ENCODE data around the gene CD248. TPM values are rescaled to one million over a fixed set of nuclear protein-coding genes. Genes with fewer than 3 reads are reported as not detected.

The CD248 gene
- total and polyA plus RNA-seq, 2 donors (not counting 1 experiment from before 2014, with no cell fraction given), result 0.40 to 0.96 TPM

DNA sequence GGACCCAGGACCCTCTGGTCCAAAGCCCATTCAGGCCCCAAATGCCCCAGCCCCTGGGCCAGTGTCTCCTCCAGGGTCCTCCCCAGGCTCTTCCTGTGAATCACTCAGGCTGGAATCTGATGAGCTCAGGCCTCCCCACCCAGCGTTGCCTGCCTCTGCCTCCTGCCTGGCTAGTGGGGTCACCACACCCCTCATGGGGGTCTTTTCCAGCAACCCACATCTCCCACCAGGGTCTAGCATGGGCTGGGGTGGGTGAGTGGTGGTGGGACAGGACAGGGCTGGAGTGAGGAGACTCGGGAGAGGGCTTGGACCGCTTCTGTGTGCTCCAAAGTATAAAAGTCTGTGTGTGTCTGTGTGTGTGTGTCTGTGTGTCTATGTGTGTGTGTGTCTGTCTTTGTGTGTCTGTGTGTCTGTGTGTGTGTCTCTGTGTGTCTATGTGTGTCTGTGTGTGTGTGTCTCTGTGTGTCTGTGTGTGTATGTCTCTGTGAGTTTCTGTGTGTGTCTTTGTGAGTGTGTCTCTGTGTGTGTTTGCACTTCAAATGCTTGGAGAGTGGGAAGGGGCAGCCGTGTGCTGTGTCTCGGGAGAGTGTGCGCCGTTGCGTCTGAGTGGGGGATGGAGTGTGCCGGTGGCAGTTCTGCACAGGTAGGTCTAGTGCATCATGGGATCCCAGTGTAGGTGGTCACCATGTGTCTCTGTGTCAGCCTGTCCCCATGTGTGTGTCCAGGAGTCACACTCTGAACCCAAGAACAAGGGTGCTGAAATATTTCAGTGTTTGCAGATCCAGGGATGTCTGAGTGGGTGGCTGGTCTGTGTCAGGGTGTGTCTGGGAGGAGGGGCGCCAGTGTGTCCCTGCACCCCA, 10.6 kb upstream of the CD248 start:
- Histone ChIP-seq H3K4me3 (ENCODE audit: control extremely low read depth in 1 of 5, extremely low read depth in 1 of 5, insufficient read depth in 1 of 5, low read depth in 2 of 5, low read length in 4 of 5) (no peak overlapping the region), H3K79me2 (ENCODE audit: control insufficient read depth, insufficient read depth, low read length) (no peaks in the 10 kb centered on the region), H3K27ac (ENCODE audit: low read length in 2 of 2) (no peak overlapping the region), H3K4me1 (ENCODE audit: control insufficient read depth in 2 of 2, insufficient read depth in 2 of 2, low read length in 2 of 2) (peaks cover 15 to 25% of the 10 kb centered on the region in 2 donors), H2AFZ (ENCODE audit: insufficient read depth, low read depth, low read length, poor library complexity, severe bottlenecking) (no peak overlapping the region), H3K27me3 (replicated peaks in 1 of 4; ENCODE audit: control extremely low read depth in 1 of 4, control insufficient read depth in 3 of 4, insufficient read depth in 4 of 4, low read length in 3 of 4) (no peaks in the 10 kb centered on the region), H3K9me3 (ENCODE audit: control extremely low read depth in 1 of 3, control insufficient read depth in 2 of 3, insufficient read depth in 1 of 3, low read length in 2 of 3) (no peaks in the 10 kb centered on the region), H4K20me1 (ENCODE audit: control insufficient read depth, insufficient read depth, low read length, poor library complexity, severe bottlenecking) (no peaks in the 10 kb centered on the region), H3K4me2 (replicated peaks; ENCODE audit: low read depth, low read length, poor library complexity, severe bottlenecking) (peak overlapping the region; percentile 64), H3K36me3 (replicated peaks in 1 of 2; ENCODE audit: control extremely low read depth in 1 of 2, control insufficient read depth in 1 of 2, extremely low read depth in 1 of 2, insufficient read depth in 2 of 2, low read length in 1 of 2) (no peaks in the 10 kb centered on the region), H3K9ac (ENCODE audit: low read length) (no peak overlapping the region)
- intact Hi-C loops (cut with micrococcal nuclease), result loop anchor here (1.0 kb wide), 5 partner anchors 9 to 105 kb away; partner anchors contain the start of gene BRMS1
- no peaks in the 10 kb centered on the region for H3K27me3 Mint-ChIP-seq
- DNase-seq, result peak; percentile 8
- H3K4me3 Mint-ChIP-seq, result no peak overlapping the region
- no peak overlapping the region for H3K27ac Mint-ChIP-seq
- ATAC-seq (ENCODE audit: low read depth), result no peak
- H3K4me1 Mint-ChIP-seq, result peaks cover 16% of the 10 kb centered on the region
- TF ChIP-seq, protein P1, sequence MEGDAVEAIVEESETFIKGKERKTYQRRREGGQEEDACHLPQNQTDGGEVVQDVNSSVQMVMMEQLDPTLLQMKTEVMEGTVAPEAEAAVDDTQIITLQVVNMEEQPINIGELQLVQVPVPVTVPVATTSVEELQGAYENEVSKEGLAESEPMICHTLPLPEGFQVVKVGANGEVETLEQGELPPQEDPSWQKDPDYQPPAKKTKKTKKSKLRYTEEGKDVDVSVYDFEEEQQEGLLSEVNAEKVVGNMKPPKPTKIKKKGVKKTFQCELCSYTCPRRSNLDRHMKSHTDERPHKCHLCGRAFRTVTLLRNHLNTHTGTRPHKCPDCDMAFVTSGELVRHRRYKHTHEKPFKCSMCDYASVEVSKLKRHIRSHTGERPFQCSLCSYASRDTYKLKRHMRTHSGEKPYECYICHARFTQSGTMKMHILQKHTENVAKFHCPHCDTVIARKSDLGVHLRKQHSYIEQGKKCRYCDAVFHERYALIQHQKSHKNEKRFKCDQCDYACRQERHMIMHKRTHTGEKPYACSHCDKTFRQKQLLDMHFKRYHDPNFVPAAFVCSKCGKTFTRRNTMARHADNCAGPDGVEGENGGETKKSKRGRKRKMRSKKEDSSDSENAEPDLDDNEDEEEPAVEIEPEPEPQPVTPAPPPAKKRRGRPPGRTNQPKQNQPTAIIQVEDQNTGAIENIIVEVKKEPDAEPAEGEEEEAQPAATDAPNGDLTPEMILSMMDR (IDR thresholded peaks at IDR 0.05), result no peak
- no peak for TF ChIP-seq EZH2 (IDR thresholded peaks at IDR 0.05; ENCODE audit: borderline replicate concordance, insufficient read depth, low read depth, low read length, poor library complexity, severe bottlenecking)
- CTCF ChIA-PET, result interaction anchor here (1.0 to 1.6 kb wide), 3 partner anchors 9 to 18 kb away, joined by 4 to 20 read pairs (median 4); no protein-coding TSS in a partner anchor
- no peaks in the 10 kb centered on the region for H3K9me3 Mint-ChIP-seq (ENCODE audit: insufficient read depth)
- 96% methylated on average over 9 of the region's 10 CpGs for WGBS (ENCODE audit: insufficient coverage)
- POLR2A ChIA-PET, result interaction anchor here (0.8 to 1.6 kb wide), 2 partner anchors 15 to 16 kb away, joined by 3 to 7 read pairs; no protein-coding TSS in a partner anchor
